Hematopoietic multipotent progenitor cell treated with erythropoietin and hydrocortisone succinate and interleukin-3 and kit ligand, for 15 days (in vitro differentiated cells): Measurements from ENCODE around the gene MYT1.

ENCODE experiments used
- DNase-seq: peaks from one replicate; pipeline ENCODE4 v3.0.0-alpha.2; 2015; ENCODE audit warnings: low spot score

The MYT1 gene

DNA sequence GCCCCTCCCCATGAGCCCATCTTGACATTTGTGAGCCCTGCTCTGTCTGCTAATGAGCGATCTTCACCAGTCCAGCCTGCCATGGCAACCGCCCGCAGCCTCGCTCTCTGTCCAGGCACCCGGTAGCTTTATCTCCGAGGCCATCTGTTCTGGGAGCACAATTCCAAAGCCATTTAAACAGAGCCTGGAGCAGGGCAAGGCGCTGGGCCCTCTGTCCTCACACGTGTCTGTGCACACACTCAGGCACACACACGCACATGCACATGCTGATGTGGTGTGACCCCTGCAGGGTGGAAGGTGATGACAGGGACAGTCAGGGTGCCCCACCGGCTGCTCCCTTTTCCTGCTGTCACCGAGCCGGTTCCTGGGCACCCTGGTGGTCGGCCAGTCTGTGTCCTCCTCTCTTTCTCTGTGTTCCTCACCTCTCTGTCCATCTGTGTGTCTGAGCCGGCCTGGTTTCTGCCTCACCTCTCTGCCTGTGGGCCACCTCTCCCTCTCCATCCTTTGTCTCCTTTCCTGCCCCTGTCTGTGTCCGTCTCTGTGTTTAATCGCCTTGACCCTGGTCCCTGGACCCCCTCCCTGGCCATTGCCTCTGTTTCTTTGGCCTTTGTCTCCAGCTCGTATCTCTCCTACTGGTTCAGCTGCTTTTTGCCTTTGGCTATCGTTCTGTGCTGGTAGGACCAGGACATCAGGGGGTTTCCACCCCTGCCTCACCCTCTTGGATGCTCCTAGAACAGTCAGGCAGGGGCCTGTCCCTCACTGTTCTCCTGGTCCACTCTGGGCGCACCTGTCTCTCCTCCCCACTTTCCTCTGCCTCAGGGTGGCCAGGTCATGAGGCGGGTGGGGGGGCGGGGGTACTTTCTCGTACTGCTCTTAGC is 8.8 kb upstream of the MYT1 start:
- DNase-seq: no peak

DNA sequence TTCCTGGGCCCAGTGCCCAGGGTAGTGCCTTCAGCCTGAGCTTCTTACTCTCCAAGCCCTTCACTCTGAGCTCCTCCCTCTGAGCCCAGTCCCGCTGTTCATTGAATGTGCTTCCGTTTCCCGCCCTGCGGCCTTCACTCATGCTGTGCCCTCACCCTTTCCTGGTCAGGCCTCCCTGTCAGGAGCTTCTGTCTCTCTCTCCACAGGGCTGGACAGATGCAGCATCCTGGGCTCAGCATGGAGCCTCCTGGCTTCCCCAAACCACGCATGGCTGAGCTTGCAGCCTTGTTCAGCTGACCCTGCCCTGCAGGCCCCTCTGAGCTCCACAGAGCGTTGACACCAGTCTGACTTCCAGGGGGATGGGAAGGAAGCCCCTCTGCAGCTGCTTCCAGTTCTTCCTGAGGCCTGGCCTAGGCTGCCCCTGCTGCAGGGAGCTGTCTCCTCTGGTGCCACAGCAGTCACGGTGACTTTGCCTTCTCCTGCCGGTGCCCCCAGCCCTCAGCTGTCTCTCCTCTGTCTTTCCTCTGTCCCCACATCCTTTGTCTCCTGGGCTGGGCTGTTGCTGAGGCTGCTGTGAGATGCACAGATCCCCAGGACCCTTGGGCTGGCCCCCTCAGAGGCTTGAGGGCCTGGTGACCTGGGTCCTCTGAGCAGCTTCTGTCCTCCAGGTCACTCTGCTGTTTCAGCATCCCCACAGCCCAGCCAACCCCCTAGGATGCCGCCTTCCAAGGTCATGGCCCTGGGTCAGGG is 7.9 kb upstream of the MYT1 start:
- DNase-seq: no peak

DNA sequence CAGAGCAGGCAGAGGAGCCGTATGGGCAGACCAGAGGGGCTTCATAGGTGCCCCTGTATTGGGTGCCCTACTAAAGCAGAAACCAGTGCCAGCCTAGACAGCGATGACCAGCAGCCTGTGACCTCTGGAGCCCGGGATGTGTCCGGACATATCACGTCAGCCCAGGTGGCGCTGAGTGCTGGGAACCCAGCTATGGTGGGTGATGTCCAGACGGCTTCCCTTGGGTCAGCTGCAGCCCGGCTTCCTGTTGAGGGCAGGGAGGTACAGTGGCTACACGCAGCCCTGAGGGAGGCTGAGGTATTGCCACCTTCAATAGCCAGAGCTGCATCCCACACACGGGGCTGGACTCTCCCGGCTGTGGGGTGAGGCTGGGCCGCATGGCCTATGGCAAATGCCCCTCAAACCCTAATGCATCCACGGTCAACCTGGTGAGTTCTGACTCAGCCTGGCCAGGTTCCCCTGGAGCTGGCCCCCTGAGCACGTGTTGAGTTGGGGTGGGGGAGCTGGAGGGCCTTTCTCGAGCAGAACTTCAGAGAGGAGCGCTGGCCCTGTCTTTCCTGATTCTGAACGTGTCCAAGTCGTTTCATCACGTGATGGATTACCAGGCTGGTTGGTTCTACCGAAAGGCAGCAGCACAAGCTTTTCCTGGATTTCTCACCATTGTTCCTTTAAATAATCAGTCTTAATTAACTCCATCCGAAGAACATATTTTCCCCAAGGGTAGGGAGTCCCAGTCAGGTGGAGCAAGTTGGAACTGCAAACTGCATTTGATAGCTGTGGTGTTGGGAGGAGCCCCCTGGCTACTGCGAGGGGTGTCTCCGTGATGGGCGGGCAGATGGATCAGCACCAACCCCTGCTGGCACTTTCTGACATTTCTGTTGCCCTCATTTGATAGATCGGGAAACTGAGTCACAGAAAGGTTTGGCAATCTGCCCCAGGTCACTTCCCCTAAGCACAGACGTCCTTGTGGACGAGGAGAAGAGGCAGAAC is 7.1 kb upstream of the MYT1 start:
- DNase-seq: no peak

DNA sequence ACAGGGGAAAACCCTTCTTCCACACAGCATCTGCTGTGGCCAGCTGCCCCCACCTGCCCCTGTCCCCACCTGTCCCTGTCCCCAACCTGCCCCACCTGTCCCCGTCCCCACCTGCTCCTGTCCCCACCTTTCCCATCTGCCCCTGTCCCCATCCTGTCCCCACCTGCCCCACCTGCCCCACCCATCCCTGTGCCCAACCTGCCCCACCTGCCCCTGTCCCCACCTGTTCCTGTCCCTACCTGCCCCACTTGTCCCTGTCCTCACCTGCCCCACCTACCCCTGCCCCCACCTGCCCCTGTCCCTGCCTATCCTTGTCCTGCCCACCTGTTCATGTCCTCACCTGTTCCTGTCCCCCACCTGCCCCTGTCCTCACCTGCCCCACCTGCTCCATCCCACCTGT is 6.4 kb upstream of the MYT1 start:
- no peak for DNase-seq

DNA sequence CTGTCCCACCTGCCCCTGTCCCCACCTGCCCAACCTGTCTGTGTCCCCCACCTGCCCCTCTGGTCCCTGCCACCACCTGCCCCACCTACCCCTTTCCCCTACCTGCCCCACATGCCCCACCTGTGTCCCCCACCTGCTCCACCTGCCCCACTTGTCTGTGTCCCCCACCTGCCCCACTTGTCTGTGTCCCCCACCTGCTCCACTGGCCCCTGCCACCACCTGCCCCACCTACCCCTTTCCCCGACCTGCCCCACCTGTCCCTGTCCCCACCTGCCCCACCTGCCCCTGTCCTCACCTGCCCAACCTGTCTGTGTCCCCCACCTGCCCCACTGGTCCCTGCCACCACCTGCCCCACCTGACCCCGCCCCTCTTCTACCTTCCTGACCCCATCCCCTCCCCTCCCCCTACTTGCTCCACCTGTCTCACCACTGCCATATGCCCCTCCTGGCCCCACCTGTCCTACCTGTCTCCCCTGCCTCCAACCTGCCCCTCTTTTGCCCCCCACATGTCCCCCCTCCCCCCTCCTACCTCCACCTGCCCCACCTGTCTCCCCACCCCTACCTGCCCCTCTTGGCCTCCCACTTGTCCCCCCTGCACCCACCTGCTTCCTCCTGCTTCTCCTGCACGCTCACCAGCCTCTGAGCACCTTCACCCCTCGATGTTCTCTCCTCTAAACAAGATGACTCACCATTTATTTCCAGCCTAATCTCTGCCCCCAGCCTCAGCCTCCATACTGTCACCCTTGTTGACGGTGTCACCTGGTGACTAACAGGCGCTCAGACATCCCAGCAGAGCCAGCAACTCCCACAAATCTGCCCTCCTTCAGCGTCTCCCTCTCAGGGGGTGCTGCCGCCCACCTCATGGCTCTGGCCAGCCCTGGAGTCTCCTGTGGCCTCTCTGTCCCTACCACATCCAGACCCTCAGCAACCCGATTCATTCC is 5.6 kb upstream of the MYT1 start:
- DNase-seq: no peak

DNA sequence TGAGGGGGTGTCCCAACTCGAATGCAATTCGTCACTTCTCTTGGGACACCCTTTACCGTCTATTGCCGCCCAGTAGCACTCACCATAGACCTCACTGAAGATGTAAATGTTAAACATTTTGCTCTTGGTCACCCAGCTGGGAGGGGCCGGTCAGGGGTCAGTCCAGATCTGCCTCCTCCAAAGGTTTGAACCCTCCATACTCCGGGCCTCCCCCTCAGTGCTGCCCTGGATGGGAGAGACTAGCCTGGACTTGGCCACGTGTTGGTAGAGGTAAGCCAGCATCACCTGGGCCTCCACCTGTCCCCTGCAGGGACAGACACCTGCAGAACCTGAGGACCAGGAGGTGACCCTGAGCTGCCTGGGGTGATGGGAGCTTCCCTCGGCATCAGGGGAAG is 5.0 kb upstream of the MYT1 start:
- DNase-seq: no peak

DNA sequence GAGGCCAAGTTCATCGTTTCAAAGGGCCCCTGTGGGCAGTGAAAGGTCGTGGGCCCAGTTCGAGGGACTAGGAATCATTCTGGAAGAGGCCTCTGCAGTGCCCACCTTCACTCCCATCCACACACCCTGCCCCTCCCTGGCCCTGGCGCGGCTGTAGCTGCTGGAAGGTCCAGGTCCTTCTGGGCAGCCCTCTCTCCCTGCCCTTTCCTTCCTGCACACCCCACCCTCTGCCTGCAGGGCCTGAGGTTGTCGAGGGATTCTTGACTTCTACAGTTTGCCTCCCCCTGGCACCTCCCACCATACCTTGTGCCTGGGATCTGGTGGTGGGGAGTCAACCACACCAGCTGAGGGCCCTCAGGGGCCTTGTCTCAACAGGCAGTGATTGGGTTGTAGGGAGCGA is 4.5 kb upstream of the MYT1 start:
- DNase-seq: no peak

DNA sequence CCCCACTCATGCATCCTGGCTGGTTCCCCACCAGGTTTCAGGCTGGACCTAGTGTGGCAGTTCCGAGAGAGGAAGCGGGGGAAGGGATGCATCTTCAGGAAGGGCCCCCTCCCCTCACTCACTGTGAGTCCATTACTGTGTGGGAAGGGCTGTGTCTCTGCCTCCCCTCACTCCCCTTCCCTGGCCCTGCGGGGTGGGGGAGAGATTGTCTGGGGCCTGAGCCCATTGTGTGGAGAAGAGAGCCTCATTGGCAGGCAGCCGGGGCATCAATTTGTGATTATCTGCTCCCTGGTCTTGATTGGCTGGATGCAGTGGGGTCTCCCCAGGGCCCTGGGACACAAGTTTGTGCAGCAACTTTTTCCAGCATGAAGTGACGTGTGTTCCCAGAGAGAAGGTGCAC is 4.1 kb upstream of the MYT1 start:
- no peak for DNase-seq

DNA sequence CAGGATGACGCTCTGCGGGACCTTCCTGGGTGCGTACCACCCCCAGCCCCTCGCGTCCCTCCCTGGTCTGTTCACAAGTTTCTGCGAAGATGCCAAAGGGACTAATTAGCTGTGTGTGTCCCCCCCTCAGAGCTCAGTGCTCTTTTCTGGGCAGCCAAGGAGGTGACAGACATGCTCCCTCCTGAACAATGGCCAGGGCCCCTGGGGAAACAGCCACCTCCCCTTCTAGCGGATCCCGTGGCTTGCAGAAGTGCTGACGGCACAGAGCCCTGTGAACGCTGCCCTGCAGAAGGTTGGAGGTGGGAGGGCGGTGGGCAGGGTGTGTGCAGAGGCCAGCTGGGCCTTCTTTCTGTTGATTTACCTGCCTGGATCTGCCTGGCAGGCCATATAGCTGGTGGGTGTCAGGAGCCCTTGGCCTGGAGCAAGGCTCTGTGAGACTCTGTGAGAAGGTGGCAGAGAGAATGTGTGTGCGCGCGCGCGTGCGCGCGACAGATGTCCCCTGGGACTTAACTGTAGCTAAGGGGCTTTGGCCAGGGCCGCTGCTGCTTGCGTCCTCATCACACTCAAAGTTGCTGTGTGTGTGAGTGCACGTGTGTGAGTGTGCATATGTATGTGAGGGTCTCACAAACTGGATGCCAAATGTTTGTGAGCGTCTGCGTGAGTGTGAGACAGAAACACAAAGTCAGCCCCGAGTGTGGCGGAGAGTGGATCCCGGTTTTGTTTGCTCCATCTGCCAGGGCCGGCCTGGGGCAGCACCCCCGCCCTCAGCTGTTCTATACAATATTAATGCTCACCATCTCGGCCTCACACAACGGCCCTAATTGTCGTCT is 3.5 kb upstream of the MYT1 start:
- no peak for DNase-seq

DNA sequence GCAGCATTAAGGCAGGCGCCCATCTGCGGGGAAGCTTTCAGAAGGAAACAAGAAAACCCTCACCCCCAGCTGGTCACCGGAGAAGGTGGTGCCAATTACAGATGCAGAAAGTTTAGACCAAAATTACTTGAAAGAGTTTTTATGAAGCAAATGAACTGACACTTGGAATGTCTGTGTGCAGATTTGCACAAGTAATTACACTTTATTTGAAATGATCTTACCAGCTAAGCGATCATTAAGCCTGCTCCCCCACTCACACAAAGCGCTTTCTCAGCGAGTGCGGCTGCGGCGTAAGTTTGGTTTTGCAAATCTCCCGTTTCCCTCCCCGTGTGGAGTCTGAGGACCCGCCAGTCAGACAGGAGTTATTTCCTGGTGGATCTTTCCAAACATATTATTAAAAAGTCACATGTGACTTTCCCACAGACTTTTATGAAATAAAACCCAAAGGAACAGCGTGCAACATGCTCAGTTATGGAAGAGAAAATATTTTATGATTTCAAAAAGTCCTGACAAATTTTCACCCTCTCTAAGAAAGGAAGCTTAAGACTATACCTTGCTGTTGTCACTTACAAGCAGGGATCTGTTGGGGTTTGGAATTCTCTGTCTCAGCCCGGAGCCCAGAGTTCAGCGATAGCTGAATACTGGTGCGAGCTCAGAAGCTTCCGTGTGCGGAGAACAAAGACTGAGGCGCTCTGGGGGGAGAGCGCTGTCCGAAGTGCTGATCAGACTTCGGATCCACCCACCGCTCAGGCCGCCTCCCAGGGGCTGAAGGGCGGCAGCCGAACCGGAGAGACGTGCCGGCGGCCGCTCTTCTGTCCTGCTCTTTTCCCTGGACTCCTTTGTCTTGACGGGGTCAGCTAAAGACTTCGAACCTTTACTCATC is 2.7 kb upstream of the MYT1 start:
- DNase-seq: no peak

DNA sequence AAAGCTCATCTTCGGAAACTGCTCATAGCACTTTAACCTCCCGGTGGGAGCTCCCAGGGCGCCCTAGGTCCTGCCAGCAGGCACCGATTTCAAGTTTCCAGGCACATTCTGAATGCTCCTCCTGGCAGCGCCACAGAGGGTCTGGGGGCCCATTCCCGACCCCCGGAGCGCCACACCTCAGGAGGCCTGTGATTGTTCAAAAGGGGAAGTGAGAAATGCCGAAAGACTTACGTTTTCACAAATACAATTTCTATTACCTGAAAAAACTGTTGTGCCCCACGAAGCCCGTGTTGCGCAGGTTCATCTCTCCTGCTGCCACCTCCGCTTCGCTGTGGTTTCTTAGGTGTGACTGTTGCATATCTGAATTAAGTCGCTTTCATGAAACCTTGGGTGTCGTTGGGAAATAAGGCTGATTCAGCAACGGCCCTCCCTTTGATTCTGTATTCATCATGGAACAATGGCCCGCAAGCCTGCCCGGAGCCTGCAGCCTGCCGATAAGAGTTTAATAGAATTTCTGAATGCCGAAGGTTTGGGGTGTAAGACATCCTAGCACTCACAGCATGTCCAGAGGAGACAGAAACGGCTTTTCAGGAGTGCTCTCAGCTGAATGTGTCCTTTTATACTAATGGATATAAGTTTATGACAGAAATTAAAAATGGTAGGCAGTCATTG is 1.9 kb upstream of the MYT1 start:
- DNase-seq: no peak

DNA sequence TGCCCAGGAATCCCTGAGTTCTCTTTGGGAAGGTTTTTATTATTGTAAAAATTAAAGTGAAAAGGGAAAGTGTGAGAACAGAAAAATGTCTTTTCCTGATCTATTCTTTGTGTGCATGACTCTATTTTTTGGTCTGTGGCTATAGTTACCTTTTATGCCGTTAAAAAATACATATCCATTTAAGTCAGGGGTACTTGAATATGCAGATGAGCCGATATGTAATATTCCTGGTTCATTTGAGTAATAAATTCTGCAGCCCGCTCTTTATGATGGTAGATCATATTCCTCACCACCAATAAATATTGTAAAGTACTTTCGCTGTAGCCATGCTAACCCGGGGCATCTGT is 503 bp upstream of the MYT1 start:
- DNase-seq: no peak

DNA sequence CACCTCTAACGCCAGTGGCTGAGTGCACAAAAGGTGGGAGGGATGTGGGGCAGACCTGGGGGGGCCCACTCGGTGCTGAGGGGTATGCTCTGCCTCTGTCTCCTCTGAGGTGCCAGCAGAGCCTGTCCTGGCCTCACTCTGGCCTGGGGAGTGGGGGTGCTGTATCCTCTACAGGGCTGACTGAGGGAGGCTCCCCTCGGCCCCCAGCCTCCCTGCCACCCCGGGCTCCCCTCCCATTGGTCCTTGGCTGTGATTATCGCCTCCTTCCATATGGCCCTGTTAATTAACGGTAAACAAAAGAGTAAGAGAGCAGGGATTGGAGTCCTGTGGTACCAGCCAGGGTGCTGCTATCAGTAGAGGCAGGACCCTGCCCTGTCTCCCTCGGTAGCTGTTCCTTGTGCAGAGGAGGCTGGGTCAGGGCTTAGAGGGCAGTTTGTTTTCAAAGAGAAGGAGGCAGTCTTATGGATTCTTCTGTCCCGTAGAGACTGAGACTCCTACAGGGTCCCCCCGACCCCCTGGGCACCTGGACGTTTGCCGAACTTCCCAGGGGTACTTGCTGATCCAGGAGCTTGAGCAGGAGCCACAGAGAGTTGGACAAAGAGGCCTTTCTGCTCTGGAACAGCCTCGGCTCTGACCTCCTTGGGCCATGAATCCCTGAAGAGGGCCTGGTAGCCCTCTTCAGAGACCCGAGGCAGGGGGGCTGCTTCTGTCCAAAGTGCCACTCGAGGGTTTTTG is 1.8 kb downstream of the MYT1 start:
- DNase-seq: no peak

DNA sequence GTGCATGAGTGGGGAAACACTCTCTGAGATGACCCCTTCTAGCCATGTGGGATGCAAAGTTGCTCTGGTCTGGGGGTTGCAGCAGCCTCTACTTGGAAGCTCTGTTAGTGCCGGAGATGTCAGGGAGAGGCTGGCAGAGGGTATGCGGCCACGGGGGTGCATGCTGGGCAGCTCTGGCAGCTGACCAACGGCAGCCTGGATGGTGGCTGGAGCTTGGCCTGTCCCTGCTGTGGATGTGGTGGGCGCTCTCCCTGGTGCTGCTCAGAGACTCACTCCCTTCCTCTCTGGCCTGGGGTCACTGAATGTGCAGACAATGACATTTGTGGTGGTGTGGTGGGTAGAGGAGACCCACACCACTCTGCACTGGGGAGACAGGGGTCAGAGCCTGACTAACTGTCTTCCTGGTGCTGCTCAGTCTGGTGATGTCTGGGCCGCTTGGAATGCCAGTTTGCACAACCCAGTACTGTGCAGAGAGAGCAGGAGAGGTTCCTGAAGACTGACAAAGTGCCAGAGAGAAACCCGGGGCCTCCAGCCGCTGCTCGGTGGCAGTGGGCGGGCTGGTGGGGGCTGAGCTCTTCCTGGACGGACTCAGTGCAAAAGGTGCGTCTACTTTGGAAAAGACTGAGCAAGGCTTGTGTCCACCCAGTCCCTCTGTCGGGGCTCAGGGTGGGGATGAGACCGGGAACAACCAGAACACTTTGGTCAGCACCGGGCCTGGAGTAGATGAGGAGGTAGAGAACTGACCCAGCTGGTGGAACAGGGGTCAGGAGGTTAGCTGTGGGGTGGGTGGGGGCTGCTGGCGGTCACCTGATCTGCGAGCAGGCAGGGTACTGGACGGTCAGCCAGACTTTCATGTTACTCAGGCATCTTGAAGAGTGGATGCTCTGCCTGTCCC is 2.7 kb downstream of the MYT1 start:
- no peak for DNase-seq

DNA sequence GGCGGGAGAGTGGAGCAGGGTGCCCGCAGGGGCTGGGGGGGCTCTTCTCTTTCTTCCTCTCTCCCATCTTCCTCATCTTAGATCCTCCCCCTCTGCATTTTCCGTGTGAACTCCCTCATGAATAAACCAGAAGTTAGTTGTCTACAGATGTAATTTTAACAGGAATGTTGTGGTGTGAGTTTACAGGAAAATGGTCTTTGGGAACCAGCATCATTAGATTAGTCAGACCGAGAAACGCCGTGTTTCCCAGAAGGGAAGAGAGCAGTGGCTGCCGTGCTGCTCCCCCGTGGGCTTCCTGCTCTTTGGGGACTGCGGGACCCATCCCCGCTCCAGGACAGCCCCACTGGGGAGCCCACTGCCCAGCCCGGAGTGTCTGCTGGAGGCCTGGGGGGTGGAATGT is 3.4 kb downstream of the MYT1 start:
- no peak for DNase-seq

DNA sequence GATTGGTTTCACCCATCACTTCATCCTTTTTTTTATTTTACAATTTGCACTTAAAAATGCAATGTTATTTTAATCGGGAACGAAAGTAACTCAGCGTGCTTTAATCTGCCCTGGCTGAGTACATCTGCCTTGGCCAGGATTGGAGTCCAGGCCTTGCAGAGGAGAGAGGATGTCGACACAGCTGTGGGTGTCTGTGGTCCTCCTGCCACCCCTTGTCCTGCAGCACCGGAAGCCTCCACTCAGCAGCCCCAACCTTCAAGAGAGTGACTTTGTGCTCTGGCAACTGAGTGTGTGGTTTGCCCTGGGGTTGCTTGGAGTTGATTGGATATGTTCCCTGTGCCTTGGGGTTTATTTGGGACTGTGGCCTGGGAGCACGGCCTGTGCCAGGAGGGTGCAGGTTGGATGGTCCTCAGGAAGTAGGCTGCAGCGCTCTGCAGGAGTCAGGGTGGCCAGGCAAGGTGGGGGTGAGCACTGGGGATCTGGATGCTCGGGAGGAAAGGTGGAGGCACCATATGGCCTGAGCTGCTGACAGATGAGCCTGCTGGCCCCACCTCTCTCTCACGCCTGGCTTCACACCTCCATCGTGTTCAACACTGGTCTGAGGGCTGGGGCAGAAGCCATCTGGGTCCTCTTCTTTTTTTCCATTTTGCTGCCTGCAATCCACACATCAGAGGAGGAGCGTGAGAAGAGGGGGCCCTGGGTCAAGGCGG is 4.3 kb downstream of the MYT1 start:
- no peak for DNase-seq
